NCI-H748 (cell line): Measurements from ENCODE around the gene TMEM168.

Experiments
- DNase-seq: peaks from one replicate; lab custom pipeline; 2025; ENCODE audit not compliant: unreplicated experiment; lab: John Stamatoyannopoulos, UW

The TMEM168 gene

DNA sequence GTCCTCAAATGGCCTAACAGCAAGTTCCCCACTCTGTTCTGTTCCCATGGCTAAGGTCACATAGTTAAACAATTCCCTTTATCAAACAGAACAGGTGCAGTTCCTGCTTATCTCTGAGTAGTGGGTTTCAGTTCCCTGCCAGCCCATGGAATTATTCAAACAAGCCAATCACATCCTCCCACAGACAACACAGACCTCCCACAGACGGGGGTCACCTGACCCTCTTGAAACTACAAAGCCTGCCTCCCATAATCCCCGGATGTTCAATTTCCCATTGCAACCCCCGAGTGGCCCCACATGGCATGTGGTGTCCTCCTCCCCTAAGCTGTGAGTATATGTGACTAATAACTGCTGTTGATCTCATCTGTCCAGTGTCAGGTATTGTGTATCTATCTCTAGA lies 64.1 kb downstream of the TMEM168 start:
- peak; percentile 35 for DNase-seq

DNA sequence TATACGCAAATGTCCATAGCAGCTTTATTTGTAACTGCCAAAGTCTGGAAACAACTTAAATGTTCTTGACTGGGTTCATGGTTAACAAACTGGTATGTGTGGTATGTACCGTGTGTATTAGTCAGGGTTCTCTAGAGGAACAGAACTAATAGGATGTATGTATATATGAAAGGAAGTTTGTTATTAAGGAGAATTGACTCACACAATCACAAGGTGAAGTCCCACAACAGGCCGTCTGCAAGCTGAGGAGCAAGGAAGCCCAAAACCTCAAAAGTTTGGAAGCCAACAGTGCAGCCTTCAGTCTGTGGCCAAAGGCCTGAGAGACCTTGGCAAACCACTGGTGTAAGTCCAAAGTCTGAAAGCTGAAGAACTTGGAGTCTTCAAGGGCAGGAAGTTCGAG lies 66.8 kb downstream of the TMEM168 start:
- DNase-seq: no peak

DNA sequence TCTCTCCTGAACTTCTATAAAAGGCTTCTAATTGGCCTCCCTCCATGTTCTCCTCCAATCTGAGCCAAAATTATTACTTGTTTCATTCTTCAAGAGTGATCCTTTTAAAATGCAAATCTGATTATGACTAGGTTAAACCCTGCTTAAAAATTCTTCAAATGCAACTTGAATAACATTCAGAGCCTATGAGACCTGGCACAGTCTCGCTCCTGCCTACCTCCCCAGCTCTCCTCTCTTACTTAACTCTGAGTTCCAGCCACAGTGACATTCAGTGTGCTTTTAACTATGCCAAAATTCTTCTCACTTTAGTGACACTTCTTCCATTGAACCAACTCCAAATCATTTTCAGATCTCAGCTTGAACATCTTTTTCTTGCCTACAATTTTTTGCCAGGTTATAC lies 68.8 kb downstream of the TMEM168 start:
- DNase-seq: no peak

DNA sequence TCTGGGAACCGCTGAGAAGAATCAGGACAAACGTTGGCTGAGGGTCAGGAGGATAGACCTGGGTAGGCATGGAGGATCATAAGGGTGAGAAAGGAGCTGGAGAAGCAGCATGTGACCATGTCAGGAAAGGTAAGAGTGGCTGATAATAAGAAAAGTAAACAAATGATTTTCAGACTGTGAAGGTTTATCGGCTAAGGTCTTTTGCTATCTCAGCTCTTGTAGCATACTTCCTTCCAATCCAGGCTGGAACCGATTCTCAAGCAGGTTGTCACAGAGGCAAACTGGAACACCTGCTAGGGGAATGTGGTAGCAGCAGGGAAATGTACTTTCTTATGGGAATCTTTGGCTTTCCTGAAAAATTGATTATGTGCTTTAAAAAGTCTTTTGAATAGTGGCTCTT lies 74.7 kb downstream of the TMEM168 start:
- DNase-seq: no peak

DNA sequence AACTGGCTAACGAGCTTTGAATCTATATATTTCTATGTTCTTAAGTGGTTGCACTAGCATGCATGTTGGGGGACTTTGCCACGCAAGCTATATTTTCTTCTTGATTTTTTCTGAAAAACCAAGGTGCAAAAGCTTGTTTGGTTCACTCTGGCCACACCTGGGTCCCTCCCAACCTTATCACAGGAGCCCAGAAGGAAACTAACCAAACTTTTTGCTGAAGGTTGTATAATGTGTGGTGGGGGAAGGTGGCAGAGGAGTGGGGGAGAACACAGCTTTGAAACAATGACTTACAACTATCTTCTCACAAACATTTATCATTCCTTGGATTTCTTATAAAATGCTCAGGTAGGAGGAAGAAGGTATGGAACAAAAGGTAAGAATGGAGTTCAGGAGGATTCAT lies 75.3 kb downstream of the TMEM168 start:
- DNase-seq: no peak
